ENCODE measurements around the gene CAMKMT.

GRCh38 chr2:44498551-44498950 is 136.8 kb downstream of the CAMKMT start:
- TF ChIP-seq CTCF (IDR thresholded peaks at IDR 0.05) (no peak), POLR2A (IDR thresholded peaks at IDR 0.05) (no peak), POLR2AphosphoS5 (IDR thresholded peaks at IDR 0.05) (no peak)
